Placental pericyte (primary cell): ENCODE data around the gene SLC41A3. TPM values are rescaled to one million over a fixed set of nuclear protein-coding genes. Genes with fewer than 3 reads are reported as not detected.

Experiments
- small RNA-seq: library from RNA; depleted of rRNA; stranded (forward); fragments of <200 nt; gene quantifications from one replicate; pipeline ENCODE3, GENCODE V24; 2012; ENCODE audit warnings: low replicate concordance
- total RNA-seq: library from RNA; depleted of rRNA; stranded (reverse); fragments of >200 nt; gene quantifications from 2 replicates; pipeline ENCODE4 v1.2.3, GENCODE V29; 2012

The SLC41A3 gene
- 37.8 and 54.7 TPM in 2 replicates for total RNA-seq

DNA sequence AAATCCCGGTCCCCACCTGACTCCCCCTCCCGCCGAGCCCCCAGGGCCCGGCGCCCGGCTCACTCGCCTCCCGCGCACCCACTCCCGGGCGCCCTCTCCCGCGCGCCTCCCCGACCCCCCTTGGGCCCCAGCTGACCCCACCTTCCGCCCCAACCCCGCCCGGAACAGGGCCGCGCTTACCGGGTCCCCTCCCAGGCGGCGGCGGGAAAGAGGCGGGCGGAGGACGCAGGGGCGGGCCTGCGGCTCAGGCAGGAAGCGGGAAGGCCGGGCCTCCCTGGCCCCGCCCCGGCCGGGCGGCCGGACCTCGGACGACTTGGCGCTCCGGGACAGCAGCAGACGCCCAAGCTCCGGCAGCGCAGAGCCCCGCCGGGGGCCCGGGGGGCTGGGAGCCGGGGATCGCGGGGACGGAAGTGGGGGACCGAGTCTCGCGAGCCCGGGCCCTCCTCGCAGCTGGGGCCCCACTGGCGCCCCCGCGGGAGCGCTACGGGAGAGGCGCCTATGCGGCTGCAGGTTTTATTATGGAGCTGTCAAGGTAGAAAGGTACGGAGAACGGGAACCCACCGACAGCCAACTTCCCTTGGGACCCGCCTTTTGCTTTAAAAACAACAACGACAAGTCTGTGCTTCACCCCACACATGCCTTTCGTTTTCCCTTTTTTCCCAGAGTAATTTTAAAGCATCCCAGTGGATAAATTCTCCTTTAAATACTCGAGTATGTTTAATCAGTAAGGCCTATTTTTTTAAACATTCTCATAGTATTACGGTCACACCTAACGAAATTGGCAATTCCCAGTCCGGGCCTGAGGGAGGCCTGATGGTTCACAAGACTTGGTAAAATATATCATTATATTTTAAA lies at the start of gene SLC41A3:
SLC41A3 (minus strand) TSS at position 212 of the 855 bp plus-strand sequence. CDS start 15,905 bp downstream, outside the sequence.

DNA sequence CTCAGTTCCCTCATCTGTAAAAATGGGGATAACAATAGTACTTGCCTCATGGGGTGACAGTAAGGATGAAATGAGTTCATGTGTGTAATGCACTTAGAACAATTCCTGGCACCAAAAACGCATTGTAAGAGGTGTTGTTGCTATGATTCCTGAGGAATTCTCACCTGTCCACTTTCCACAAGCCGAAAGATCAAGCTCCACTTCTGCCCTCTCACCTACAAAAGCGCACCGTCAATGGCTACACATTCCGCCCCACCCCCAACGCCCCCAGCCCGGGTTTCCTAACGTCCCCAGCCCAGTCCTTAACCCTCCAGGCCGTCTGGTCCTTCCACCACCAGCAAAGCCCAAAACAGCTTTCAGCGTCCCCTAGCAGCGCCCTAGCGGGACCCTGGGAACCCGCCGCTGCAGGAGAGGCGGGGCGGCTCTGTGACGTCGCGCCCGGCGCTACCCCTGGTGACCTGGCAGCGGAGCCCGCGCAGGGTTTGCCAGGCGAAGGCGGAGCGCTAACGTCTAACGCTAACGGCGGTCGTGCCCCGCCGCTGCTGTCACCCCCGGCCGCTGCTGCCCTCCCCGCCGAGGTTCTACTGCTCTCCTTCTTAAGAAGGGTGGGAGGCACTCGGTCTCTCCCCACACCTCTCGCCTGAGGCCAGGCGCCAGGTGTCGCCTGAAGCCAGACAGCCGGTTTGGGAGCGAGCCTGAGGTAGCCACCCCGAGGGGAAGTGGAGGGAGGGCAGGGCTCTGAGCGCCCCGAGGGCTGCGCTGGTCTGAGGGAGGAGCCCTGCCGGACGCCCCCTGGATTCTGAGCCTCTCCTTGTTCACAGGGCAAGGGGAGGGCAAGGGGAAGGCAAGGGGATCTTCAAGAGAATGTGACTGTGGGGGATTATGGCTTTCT lies 115.0 kb downstream of the SLC41A3 start, which contains the start of gene ROPN1B:
ROPN1B (plus strand) TSS at position 478 of the 892 bp plus-strand sequence. CDS start 2,877 bp downstream, outside the sequence.

Small RNA genes lying within 50 kb of the gene (small RNA-seq; reads per million reads assigned to genes)
- gene AC092903.1: not detected

Other genes with a start within 250 kb of the SLC41A3 start
- not detected in 2 replicates for gene ROPN1B, start 114.9 kb downstream of the SLC41A3 start, total RNA-seq
- 0.44 and 1.3 TPM in 2 replicates for gene ALDH1L1, start 96.5 kb upstream of the SLC41A3 start, total RNA-seq